Neural crest cell (in vitro differentiated cells): Measurements from ENCODE around the gene FIG4. TPM values are rescaled to one million over a fixed set of nuclear protein-coding genes. Genes with fewer than 3 reads are reported as not detected.

ENCODE experiments used
- DNase-seq: peaks from one replicate; pipeline ENCODE4 v3.0.0; 2021; ENCODE audit warnings: low read depth, mixed read lengths, low spot score
- H3K27ac Mint-ChIP-seq: one replicate; pipeline ENCODE4 v1.8.0; 2021; ENCODE audit warnings: mild to moderate bottlenecking, mixed read lengths; ENCODE audit not compliant: unreplicated experiment
- H3K27me3 Mint-ChIP-seq: 2 replicates; pipeline ENCODE4 v1.8.0; 2021; ENCODE audit warnings: low read depth, mild to moderate bottlenecking, mixed read lengths
- H3K36me3 Mint-ChIP-seq: 2 replicates; pipeline ENCODE4 v1.8.0; 2021; ENCODE audit warnings: low read depth, mild to moderate bottlenecking, mixed read lengths
- H3K4me1 Mint-ChIP-seq: 2 replicates; pipeline ENCODE4 v1.8.0; 2021; ENCODE audit warnings: mixed read lengths
- H3K4me3 Mint-ChIP-seq: one replicate; pipeline ENCODE4 v1.8.0; 2021; ENCODE audit warnings: mild to moderate bottlenecking, mixed read lengths
- H3K9me3 Mint-ChIP-seq: 2 replicates; pipeline ENCODE4 v1.8.0; 2021; ENCODE audit warnings: mixed read lengths
- CTCF ChIP-seq: fragments of 200-600 bp; sonication (generic); conservative IDR thresholded peaks from 2 replicates; pipeline ENCODE4 v1.5.0; 2021; ENCODE audit warnings: antibody characterized with exemption, mild to moderate bottlenecking
- total RNA-seq: library from RNA; stranded (reverse); gene quantifications from 2 replicates; pipeline ENCODE4 v1.2.1, GENCODE V29; 2021

The FIG4 gene
- total RNA-seq, 1 donor from 2014 or later, result 12.7 TPM

- H3K36me3 Mint-ChIP-seq, result no peaks in the 10 kb centered on the region
- no peaks in the 10 kb centered on the region for H3K9me3 Mint-ChIP-seq
- H3K4me3 Mint-ChIP-seq, result no peak overlapping the region
- no peak overlapping the region for H3K27ac Mint-ChIP-seq
- TF ChIP-seq CTCF, result no peak
- H3K27me3 Mint-ChIP-seq, result no peaks in the 10 kb centered on the region
- DNase-seq, result no peak
- H3K4me1 Mint-ChIP-seq, result no peaks in the 10 kb centered on the region
Observed at GRCh38 chr6:109662192-109662591, 28.9 kb upstream of the FIG4 start.

- peaks cover 2% of the 10 kb centered on the region for H3K36me3 Mint-ChIP-seq
- H3K27me3 Mint-ChIP-seq, result no peaks in the 10 kb centered on the region
- no peak for DNase-seq
- no peaks in the 10 kb centered on the region for H3K4me1 Mint-ChIP-seq
- H3K9me3 Mint-ChIP-seq, result no peaks in the 10 kb centered on the region
- no peak for TF ChIP-seq CTCF
- H3K27ac Mint-ChIP-seq, result no peak overlapping the region
- H3K4me3 Mint-ChIP-seq, result no peak overlapping the region
Observed at GRCh38 chr6:109669811-109670210, 21.3 kb upstream of the FIG4 start.

- no peak overlapping the region for H3K4me3 Mint-ChIP-seq
- peaks cover under 1% of the 10 kb centered on the region for H3K9me3 Mint-ChIP-seq
- no peak overlapping the region for H3K27ac Mint-ChIP-seq
- H3K27me3 Mint-ChIP-seq, result no peaks in the 10 kb centered on the region
- no peak for DNase-seq
- H3K4me1 Mint-ChIP-seq, result no peaks in the 10 kb centered on the region
- H3K36me3 Mint-ChIP-seq, result peaks cover 2% of the 10 kb centered on the region
- no peak for TF ChIP-seq CTCF
Observed at GRCh38 chr6:109671733-109672132, 19.4 kb upstream of the FIG4 start.

GRCh38 chr6:109672175-109672574 is 18.9 kb upstream of the FIG4 start:
- peaks cover 2% of the 10 kb centered on the region for H3K9me3 Mint-ChIP-seq
- peaks cover 2% of the 10 kb centered on the region for H3K36me3 Mint-ChIP-seq
- DNase-seq, result no peak
- no peak for TF ChIP-seq CTCF
- H3K27ac Mint-ChIP-seq, result no peak overlapping the region
- H3K4me3 Mint-ChIP-seq, result no peak overlapping the region
- H3K27me3 Mint-ChIP-seq, result no peaks in the 10 kb centered on the region
- no peaks in the 10 kb centered on the region for H3K4me1 Mint-ChIP-seq

GRCh38 chr6:109672839-109673238 is 18.3 kb upstream of the FIG4 start:
- Mint-ChIP-seq H3K9me3 (peaks cover 2% of the 10 kb centered on the region), H3K27me3 (no peaks in the 10 kb centered on the region), H3K4me1 (no peaks in the 10 kb centered on the region), H3K36me3 (peaks cover 2% of the 10 kb centered on the region), H3K4me3 (no peak overlapping the region), H3K27ac (no peak overlapping the region)
- TF ChIP-seq CTCF, result no peak
- DNase-seq, result no peak

- no peak for TF ChIP-seq CTCF
- Mint-ChIP-seq H3K9me3 (peaks cover 2% of the 10 kb centered on the region), H3K36me3 (peaks cover 3% of the 10 kb centered on the region), H3K27ac (no peak overlapping the region), H3K27me3 (peaks cover 3% of the 10 kb centered on the region), H3K4me1 (peaks cover 5% of the 10 kb centered on the region), H3K4me3 (no peak overlapping the region)
- DNase-seq, result no peak
Observed at GRCh38 chr6:109676724-109677123, 14.4 kb upstream of the FIG4 start.
